Transverse colon (tissue), 4 donors: ENCODE data around the gene LMX1A.

ENCODE experiments used
- CTCF ChIP-seq, 5 experiments: fragments of 200-600 bp in 3 of 5; fragments of 450-650 bp in 2 of 5; sonication (generic) in 3 of 5; IDR thresholded peaks; 1 replicate in 2 of 5; 2 replicates in 3 of 5; pipeline ENCODE4 v1.5.1; 2016 to 2017; ENCODE audit warnings: antibody characterized with exemption in 5 of 5, inconsistent platforms in 3 of 5, mild to moderate bottlenecking in 2 of 5, moderate library complexity in 1 of 5
- EP300 ChIP-seq: sonication (generic); formaldehyde crosslinking; IDR thresholded peaks from one replicate; pipeline ENCODE4 v1.6.1; 2017; ENCODE audit warnings: antibody characterized with exemption, low read depth
- POLR2A ChIP-seq: fragments of 450-650 bp; IDR thresholded peaks from one replicate; pipeline ENCODE4 v1.6.1; 2016; ENCODE audit warnings: antibody characterized with exemption, mild to moderate bottlenecking, moderate library complexity
- POLR2AphosphoS5 ChIP-seq, 3 donors: sonication (generic); formaldehyde crosslinking; IDR thresholded peaks; one replicate each; pipeline ENCODE4 v1.6.1; 2016; ENCODE audit warnings: antibody characterized with exemption in 3 of 3

GRCh38 chr1:165383599-165384405 lies 27.3 kb upstream of the LMX1A start:
- TF ChIP-seq CTCF (IDR thresholded peaks at IDR 0.05) (no peak), POLR2AphosphoS5 (IDR thresholded peaks at IDR 0.05) (no peak), POLR2A (no peak), EP300 (no peak)
